Fibroblast of lung (primary cell): ENCODE data around the gene TSC1.

Experiments used
- EZH2 ChIP-seq: IDR thresholded peaks from 2 replicates; pipeline ENCODE4 v1.5.1; 2012; ENCODE audit warnings: low read length, control low read depth, mild to moderate bottlenecking; ENCODE audit errors: missing control alignments
- TF ChIP-seq, protein P1 (sequence below), 2 donors: IDR thresholded peaks in 1 of 2; conservative IDR thresholded peaks in 1 of 2; 1 replicate in 1 of 2; 2 replicates in 1 of 2; pipeline ENCODE4 v1.5.1; 2011 to 2012; ENCODE audit warnings: low read length in 2 of 2, control low read depth in 1 of 2, inconsistent platforms in 1 of 2, low read depth in 1 of 2, mild to moderate bottlenecking in 1 of 2

DNA sequence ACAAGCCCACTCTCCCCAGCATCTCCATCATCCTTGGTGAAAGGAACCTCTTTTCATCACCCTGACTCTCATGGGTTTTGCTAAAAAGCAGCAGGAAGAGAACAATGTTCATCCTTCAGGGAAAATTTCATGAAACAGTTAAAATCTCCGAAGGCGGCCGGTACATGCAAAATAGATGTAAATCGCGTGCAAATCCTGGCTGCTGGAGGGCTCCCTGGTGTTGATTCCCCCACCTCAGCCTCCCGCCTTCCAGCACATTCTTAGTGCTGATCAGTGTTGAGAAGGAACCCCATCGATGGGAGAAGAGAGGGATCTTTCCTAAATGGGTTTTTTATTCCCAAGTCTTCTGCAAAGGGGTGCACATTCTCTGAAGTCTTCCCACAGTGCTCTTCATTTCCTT lies 25.4 kb upstream of the TSC1 start:
- TF ChIP-seq EZH2 = no peak
- TF ChIP-seq, protein P1, sequence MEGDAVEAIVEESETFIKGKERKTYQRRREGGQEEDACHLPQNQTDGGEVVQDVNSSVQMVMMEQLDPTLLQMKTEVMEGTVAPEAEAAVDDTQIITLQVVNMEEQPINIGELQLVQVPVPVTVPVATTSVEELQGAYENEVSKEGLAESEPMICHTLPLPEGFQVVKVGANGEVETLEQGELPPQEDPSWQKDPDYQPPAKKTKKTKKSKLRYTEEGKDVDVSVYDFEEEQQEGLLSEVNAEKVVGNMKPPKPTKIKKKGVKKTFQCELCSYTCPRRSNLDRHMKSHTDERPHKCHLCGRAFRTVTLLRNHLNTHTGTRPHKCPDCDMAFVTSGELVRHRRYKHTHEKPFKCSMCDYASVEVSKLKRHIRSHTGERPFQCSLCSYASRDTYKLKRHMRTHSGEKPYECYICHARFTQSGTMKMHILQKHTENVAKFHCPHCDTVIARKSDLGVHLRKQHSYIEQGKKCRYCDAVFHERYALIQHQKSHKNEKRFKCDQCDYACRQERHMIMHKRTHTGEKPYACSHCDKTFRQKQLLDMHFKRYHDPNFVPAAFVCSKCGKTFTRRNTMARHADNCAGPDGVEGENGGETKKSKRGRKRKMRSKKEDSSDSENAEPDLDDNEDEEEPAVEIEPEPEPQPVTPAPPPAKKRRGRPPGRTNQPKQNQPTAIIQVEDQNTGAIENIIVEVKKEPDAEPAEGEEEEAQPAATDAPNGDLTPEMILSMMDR (conservative IDR thresholded peaks at IDR 0.05 in 1 of 2, IDR thresholded peaks at IDR 0.05 in 1 of 2; ENCODE audit: low read depth in 1 of 2, low read length in 2 of 2) = no peak
